GM21825 (cell line): Measurements from ENCODE around the gene FAM229B.

Experiments
- ATAC-seq: cut with Tn5 transposase; IDR thresholded peaks from one replicate; pipeline ENCODE4 v1.9.1; 2021; ENCODE audit warnings: mild to moderate bottlenecking, moderate library complexity; ENCODE audit not compliant: unreplicated experiment

FAM229B gene

DNA sequence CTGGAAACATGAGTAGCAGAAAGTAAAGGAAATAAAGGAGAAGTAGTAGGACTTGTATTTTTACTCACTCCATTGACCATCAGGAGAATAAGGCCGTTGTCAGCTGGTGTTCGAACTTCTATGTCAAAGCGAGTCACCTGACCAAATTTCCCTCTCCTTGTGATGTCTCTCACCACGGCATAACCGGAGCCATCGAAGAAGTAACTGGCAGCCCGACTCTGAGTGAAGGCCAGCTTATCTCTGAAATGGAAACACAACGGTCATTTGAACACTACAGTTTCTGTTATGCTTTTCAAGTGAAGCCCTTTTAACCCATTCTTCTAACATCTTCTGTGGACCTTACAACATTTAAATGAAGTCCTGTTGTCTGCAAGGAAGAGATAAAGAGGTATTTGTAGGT is 51.7 kb downstream of the FAM229B start:
- no peak for ATAC-seq

DNA sequence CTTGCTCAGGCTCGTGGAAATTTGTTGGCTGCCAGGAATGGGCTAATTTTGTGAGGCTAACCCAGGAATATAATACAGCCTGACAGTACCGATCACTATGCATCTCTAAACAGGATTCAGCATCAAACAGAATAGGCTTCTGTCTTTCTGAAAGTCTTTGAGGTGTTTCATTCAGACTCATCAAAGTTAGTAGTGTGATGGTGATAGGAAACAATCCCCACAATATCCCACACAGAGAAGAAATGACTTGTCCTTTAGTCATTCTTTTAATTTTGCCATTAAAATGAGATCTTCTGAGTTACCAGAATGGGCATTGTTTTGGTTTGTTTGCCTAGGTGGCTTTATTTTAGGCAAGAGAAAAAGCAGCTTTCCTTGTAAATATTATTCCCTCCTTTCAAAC is 54.3 kb downstream of the FAM229B start:
- no peak for ATAC-seq

DNA sequence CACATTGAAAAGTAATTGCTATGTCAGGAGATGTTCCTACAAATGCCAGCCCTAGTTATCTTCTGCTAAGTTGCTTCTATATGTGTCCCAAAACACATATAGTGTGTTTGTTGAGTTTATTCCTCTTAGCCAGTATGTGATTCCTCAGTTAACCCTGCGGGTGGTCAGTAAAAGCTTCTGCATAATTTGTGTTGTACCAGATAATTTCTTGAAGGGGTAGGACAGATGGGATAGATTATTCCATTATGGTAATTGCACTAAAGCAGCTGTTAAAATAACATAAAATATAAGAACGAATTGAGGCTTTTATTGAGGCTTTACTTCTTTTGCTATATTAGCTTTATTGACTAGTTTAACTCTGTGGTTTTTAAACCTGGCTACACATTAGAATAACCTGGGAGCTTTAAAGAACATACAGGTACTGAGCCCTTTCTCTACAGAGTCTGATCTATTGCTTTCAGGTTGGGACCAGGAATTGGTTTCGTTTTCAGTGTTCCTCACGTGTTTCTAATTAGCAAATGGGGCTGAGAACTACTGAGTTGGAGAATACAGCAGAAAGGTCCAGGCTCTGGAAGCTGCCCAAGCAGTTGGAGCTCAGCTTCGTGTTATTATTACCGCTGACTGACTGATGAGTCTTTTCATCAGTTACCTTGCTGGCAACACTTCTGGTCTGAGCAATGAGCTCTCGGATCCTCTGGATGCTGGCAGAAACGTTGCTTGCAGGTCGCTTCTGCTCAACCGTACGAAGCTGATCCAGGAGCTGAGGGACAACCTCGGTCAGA is 56.9 kb downstream of the FAM229B start:
- no peak for ATAC-seq

DNA sequence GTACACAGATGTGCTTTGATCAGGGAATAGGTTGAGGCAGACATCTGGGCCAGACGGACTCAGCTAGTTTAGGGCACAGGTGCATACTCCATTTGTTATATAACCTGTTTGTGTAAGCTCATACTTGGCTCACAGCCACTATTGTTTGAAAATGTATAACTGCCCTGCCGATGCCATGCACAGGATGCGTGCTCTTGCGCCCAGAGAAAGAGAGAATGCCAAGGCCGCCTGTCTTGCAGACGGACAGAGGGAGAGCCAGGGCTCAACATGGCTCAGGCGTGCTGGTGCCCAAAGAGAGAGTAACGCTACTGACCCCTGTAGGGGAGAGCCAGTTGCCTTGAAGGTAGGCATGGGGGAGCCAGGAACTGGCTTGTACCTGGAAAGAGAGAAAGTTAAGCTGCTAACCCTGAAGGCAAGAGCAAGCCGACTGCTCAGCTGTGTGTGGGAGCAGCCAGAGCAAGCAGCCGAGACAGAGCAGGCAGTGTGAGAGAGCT is 57.7 kb downstream of the FAM229B start:
- ATAC-seq: no peak

- no peak for ATAC-seq
Observed at GRCh38 chr6:112148103-112148502, 60.7 kb downstream of the FAM229B start.

DNA sequence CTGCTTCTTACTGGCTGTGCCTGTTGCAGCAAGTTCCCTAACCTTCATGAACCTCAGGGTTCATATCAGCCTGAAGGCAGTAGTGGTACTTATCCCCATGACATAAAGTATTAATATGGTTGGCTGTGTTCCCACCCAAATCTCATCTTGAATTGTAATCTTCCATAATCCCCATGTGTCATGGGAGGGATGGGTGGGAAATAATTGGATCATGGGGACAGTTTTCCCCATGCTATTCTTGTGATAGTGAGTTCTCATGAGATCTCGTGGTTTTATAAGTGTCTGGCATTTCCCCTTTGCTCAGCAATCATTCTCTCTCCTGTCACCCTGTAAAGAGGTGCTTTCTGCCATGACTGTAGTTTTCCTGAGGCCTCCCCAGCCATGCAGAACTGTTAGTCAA is 61.8 kb downstream of the FAM229B start:
- ATAC-seq: no peak

- no peak for ATAC-seq
Observed at GRCh38 chr6:112149719-112150263, 62.4 kb downstream of the FAM229B start.

GRCh38 chr6:112150363-112150762 is 63.0 kb downstream of the FAM229B start:
- no peak for ATAC-seq
